ENCODE results near the gene TIAL1. TPM values are rescaled to one million over a fixed set of nuclear protein-coding genes. Genes with fewer than 3 reads are reported as not detected.
A peak's percentile ranks its signal among the peaks of the same experiment; 100 is the strongest.

Gene TIAL1
- total and polyA plus RNA-seq, 2 experiments from 2014 or later = 92.6 to 131 TPM

DNA sequence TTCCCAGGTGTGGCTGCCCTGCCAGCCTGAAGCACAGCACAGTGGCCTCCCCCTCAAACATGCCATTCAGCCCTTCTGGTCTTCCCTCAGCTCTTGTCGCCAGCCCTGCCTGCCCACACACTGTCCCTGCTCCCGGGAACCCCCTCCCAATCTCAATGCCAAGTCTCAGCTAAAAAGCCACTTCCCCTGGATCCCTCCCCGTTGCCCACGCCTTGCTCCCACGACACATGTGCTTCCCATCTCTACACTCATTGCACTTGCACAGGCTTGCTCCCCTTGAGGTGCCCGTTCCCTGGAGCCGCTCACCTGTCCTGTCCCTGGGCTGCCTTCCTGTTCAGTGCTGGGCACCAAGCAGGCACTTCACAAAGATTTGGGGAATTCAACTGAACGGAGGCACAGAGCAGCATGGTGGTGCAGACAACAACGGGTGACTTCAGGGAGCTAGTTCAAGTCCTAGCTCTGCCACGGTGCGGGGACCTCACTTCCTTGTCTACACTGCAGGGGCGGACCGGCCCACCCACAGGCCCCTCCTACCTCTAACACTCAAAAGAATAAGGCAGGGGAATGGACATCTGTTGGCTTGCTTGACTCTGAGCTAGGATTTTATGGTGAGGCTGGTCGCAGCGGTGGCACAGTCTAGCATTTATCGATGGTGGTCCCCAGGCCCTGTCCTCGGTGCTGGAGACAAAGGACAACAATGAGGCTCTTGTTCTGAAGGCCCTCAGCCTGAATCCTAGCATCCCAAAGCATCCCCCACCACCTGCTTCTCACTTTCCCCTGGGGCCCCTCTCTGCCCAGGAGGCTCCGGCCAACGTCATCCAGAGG, 72.7 kb downstream of the TIAL1 start:
- H3K9me3 Mint-ChIP-seq = no peaks in the 10 kb centered on the region
- H3K27me3 Mint-ChIP-seq (ENCODE audit: insufficient read depth, low read depth, poor library complexity) = peaks cover 11% of the 10 kb centered on the region

More for the DNA sequence above, 72.7 kb downstream of the TIAL1 start:
- Mint-ChIP-seq H3K27ac (no peak overlapping the region), H3K4me1 (peaks cover 9% of the 10 kb centered on the region), H3K36me3 (ENCODE audit: low read depth) (no peaks in the 10 kb centered on the region), H3K4me3 (no peak overlapping the region)
- no peak for ATAC-seq
- no peaks in the 10 kb centered on the region for H3K9me2 ChIP-seq (ENCODE audit: insufficient read depth)
- H3K4me3 ChIP-seq = no peak overlapping the region
- TF ChIP-seq NANOG (IDR thresholded peaks at IDR 0.05; ENCODE audit: borderline replicate concordance) = no peak
- no peak for TF ChIP-seq STAT1 (IDR thresholded peaks at IDR 0.05; ENCODE audit: unreplicated experiment)
- TF ChIP-seq, protein P1, sequence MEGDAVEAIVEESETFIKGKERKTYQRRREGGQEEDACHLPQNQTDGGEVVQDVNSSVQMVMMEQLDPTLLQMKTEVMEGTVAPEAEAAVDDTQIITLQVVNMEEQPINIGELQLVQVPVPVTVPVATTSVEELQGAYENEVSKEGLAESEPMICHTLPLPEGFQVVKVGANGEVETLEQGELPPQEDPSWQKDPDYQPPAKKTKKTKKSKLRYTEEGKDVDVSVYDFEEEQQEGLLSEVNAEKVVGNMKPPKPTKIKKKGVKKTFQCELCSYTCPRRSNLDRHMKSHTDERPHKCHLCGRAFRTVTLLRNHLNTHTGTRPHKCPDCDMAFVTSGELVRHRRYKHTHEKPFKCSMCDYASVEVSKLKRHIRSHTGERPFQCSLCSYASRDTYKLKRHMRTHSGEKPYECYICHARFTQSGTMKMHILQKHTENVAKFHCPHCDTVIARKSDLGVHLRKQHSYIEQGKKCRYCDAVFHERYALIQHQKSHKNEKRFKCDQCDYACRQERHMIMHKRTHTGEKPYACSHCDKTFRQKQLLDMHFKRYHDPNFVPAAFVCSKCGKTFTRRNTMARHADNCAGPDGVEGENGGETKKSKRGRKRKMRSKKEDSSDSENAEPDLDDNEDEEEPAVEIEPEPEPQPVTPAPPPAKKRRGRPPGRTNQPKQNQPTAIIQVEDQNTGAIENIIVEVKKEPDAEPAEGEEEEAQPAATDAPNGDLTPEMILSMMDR (conservative IDR thresholded peaks at IDR 0.05; ENCODE audit: low read depth in 2 of 2) = no peak
- TF ChIP-seq, protein P2, sequence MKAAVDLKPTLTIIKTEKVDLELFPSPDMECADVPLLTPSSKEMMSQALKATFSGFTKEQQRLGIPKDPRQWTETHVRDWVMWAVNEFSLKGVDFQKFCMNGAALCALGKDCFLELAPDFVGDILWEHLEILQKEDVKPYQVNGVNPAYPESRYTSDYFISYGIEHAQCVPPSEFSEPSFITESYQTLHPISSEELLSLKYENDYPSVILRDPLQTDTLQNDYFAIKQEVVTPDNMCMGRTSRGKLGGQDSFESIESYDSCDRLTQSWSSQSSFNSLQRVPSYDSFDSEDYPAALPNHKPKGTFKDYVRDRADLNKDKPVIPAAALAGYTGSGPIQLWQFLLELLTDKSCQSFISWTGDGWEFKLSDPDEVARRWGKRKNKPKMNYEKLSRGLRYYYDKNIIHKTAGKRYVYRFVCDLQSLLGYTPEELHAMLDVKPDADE (IDR thresholded peaks at IDR 0.05) = no peak
- TF ChIP-seq, protein P3, sequence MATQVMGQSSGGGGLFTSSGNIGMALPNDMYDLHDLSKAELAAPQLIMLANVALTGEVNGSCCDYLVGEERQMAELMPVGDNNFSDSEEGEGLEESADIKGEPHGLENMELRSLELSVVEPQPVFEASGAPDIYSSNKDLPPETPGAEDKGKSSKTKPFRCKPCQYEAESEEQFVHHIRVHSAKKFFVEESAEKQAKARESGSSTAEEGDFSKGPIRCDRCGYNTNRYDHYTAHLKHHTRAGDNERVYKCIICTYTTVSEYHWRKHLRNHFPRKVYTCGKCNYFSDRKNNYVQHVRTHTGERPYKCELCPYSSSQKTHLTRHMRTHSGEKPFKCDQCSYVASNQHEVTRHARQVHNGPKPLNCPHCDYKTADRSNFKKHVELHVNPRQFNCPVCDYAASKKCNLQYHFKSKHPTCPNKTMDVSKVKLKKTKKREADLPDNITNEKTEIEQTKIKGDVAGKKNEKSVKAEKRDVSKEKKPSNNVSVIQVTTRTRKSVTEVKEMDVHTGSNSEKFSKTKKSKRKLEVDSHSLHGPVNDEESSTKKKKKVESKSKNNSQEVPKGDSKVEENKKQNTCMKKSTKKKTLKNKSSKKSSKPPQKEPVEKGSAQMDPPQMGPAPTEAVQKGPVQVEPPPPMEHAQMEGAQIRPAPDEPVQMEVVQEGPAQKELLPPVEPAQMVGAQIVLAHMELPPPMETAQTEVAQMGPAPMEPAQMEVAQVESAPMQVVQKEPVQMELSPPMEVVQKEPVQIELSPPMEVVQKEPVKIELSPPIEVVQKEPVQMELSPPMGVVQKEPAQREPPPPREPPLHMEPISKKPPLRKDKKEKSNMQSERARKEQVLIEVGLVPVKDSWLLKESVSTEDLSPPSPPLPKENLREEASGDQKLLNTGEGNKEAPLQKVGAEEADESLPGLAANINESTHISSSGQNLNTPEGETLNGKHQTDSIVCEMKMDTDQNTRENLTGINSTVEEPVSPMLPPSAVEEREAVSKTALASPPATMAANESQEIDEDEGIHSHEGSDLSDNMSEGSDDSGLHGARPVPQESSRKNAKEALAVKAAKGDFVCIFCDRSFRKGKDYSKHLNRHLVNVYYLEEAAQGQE (IDR thresholded peaks at IDR 0.05; ENCODE audit: unreplicated experiment) = peak; percentile 37
- TF ChIP-seq ZNF331 (CRISPR knock-in tag; IDR thresholded peaks at IDR 0.05; ENCODE audit: low read depth) = no peak
- TF ChIP-seq, protein P4, sequence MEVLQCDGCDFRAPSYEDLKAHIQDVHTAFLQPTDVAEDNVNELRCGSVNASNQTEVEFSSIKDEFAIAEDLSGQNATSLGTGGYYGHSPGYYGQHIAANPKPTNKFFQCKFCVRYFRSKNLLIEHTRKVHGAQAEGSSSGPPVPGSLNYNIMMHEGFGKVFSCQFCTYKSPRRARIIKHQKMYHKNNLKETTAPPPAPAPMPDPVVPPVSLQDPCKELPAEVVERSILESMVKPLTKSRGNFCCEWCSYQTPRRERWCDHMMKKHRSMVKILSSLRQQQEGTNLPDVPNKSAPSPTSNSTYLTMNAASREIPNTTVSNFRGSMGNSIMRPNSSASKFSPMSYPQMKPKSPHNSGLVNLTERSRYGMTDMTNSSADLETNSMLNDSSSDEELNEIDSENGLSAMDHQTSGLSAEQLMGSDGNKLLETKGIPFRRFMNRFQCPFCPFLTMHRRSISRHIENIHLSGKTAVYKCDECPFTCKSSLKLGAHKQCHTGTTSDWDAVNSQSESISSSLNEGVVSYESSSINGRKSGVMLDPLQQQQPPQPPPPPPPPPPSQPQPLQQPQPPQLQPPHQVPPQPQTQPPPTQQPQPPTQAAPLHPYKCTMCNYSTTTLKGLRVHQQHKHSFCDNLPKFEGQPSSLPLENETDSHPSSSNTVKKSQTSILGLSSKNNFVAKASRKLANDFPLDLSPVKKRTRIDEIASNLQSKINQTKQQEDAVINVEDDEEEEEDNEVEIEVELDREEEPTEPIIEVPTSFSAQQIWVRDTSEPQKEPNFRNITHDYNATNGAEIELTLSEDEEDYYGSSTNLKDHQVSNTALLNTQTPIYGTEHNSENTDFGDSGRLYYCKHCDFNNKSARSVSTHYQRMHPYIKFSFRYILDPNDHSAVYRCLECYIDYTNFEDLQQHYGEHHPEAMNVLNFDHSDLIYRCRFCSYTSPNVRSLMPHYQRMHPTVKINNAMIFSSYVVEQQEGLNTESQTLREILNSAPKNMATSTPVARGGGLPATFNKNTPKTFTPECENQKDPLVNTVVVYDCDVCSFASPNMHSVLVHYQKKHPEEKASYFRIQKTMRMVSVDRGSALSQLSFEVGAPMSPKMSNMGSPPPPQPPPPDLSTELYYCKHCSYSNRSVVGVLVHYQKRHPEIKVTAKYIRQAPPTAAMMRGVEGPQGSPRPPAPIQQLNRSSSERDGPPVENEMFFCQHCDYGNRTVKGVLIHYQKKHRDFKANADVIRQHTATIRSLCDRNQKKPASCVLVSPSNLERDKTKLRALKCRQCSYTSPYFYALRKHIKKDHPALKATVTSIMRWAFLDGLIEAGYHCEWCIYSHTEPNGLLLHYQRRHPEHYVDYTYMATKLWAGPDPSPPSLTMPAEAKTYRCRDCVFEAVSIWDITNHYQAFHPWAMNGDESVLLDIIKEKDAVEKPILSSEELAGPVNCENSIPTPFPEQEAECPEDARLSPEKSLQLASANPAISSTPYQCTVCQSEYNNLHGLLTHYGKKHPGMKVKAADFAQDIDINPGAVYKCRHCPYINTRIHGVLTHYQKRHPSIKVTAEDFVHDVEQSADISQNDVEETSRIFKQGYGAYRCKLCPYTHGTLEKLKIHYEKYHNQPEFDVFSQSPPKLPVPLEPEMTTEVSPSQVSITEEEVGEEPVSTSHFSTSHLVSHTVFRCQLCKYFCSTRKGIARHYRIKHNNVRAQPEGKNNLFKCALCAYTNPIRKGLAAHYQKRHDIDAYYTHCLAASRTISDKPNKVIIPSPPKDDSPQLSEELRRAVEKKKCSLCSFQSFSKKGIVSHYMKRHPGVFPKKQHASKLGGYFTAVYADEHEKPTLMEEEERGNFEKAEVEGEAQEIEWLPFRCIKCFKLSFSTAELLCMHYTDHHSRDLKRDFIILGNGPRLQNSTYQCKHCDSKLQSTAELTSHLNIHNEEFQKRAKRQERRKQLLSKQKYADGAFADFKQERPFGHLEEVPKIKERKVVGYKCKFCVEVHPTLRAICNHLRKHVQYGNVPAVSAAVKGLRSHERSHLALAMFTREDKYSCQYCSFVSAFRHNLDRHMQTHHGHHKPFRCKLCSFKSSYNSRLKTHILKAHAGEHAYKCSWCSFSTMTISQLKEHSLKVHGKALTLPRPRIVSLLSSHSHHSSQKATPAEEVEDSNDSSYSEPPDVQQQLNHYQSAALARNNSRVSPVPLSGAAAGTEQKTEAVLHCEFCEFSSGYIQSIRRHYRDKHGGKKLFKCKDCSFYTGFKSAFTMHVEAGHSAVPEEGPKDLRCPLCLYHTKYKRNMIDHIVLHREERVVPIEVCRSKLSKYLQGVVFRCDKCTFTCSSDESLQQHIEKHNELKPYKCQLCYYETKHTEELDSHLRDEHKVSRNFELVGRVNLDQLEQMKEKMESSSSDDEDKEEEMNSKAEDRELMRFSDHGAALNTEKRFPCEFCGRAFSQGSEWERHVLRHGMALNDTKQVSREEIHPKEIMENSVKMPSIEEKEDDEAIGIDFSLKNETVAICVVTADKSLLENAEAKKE (CRISPR knock-in tag; IDR thresholded peaks at IDR 0.05) = no peak
- no peaks in the 10 kb centered on the region for H3F3A ChIP-seq (replicated peaks; ENCODE audit: low read depth)
- H3K79me2 ChIP-seq (replicated peaks; ENCODE audit: insufficient read depth) = no peaks in the 10 kb centered on the region
- no peak for DNase-seq (ENCODE audit: low spot score)
- H3K4me2 ChIP-seq = no peak overlapping the region
- no peak overlapping the region for H3K27ac ChIP-seq (ENCODE audit: low read depth)
- no peaks in the 10 kb centered on the region for H3K4me1 ChIP-seq (ENCODE audit: insufficient read depth)
- no peaks in the 10 kb centered on the region for H3K36me3 ChIP-seq (ENCODE audit: insufficient read depth)
- H3K27me3 ChIP-seq (ENCODE audit: insufficient read depth) = no peaks in the 10 kb centered on the region
- no peaks in the 10 kb centered on the region for H4K20me1 ChIP-seq (replicated peaks; ENCODE audit: insufficient read depth)
- H2AFZ ChIP-seq = no peak overlapping the region
